HG03571 (cell line): ENCODE measurements around the gene STAC.

Experiments used
- ATAC-seq: cut with Tn5 transposase; IDR thresholded peaks from one replicate; pipeline ENCODE4 v1.9.1; 2021; ENCODE audit not compliant: unreplicated experiment

The STAC gene

GRCh38 chr3:36380221-36381031 is at the start of gene STAC:
Gene STAC, plus strand, starts transcription at chr3:36380504. Its CDS starts 140 bp downstream, at chr3:36380644.
- no peak for ATAC-seq

GRCh38 chr3:36332139-36332538 is 48.2 kb upstream of the STAC start:
- no peak for ATAC-seq

- ATAC-seq, result no peak
These were observed 18.1 kb upstream of the STAC start for GRCh38 chr3:36362216-36362615.

- no peak for ATAC-seq
These were observed 17.3 kb upstream of the STAC start for GRCh38 chr3:36362973-36363372.

- ATAC-seq, result no peak
These were observed 16.0 kb upstream of the STAC start for GRCh38 chr3:36364260-36364659.

GRCh38 chr3:36365829-36366228 is 14.5 kb upstream of the STAC start:
- ATAC-seq, result no peak

GRCh38 chr3:36366308-36366707 is 14.0 kb upstream of the STAC start:
- ATAC-seq, result no peak

GRCh38 chr3:36367912-36368573 is 12.3 kb upstream of the STAC start:
- ATAC-seq, result no peak

- ATAC-seq, result no peak
These were observed 7.8 kb upstream of the STAC start for GRCh38 chr3:36372534-36372935.

- ATAC-seq, result no peak
These were observed 7.2 kb upstream of the STAC start for GRCh38 chr3:36373084-36373483.

- ATAC-seq, result no peak
These were observed 6.6 kb upstream of the STAC start for GRCh38 chr3:36373666-36374065.

GRCh38 chr3:36379872-36380220 is 458 bp upstream of the STAC start:
- ATAC-seq, result no peak

GRCh38 chr3:36381311-36381956 is 1.1 kb downstream of the STAC start:
- no peak for ATAC-seq

- no peak for ATAC-seq
These were observed 13.3 kb downstream of the STAC start for GRCh38 chr3:36393563-36393962.

GRCh38 chr3:36394176-36394575 is 13.9 kb downstream of the STAC start:
- ATAC-seq, result no peak

GRCh38 chr3:36397841-36398240 is 17.5 kb downstream of the STAC start:
- no peak for ATAC-seq

GRCh38 chr3:36399933-36400332 is 19.6 kb downstream of the STAC start:
- no peak for ATAC-seq

GRCh38 chr3:36401056-36401455 is 20.8 kb downstream of the STAC start:
- ATAC-seq, result no peak

- no peak for ATAC-seq
These were observed 23.4 kb downstream of the STAC start for GRCh38 chr3:36403661-36404060.

- ATAC-seq, result no peak
These were observed 24.9 kb downstream of the STAC start for GRCh38 chr3:36405190-36405589.

GRCh38 chr3:36408146-36408545 is 27.8 kb downstream of the STAC start:
- ATAC-seq, result no peak

- ATAC-seq, result no peak
These were observed 29.6 kb downstream of the STAC start for GRCh38 chr3:36409862-36410261.
